ENCODE results near the gene CDA. TPM values are rescaled to one million over a fixed set of nuclear protein-coding genes. Genes with fewer than 3 reads are reported as not detected.
"Not testable (repeated sequence)": the region's sequence is repeated elsewhere in the genome, so short reads cannot be mapped to it uniquely, and the experiment has no call there.

Gene CDA
- total RNA-seq, 5 donors from 2014 or later (not counting 1 experiment from before 2014, with no cell fraction given) = 0.35 TPM; not detected in 4

DNA sequence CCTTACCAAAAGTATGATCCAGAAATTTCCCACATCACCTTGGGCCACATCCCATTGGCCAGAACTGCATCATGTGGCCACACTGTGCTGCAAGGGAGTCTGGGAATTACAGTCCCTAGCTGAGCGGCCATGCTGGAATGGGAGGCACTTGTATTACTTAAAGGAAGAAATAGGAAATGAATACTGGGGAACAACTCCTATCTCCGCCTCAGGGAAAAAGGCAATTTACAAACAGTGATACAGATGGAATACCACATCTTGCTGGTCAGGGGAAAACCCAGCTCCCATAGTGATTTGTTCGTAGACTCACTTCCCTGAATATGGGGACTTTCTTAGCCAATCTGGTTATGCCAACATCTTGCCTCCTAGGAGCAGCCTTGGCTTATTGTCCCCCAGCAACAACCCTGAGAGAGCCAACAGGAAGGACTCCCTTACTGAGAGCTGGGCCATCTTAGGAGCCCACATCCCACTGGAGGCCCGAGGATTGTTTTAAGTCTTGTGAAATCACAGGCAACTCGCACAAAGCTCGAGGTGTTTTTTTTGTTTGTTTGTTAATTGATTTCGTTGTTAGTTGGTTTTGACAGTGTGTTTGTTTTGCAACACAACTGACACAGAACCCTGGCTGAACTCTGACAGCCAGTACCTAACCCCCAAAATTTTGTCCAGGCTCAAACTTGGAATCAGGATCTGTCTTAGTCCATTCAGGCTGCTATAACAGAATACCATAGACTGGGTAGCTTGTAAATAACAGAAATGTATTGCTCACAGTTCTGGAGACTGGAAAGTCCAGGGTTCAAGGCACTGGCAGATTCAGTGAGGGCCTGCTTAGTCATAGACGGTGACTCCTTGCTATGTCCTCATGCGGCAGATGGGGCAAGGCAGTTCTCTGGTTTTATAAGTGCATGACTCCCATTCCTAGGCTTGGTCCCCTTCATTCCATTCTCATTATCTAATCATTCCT, 14.9 kb downstream of the CDA start:
- no peak overlapping the region for H3K27ac ChIP-seq (ENCODE audit: low read length)
- Mint-ChIP-seq H3K27me3 (peaks cover 9 to 12% of the 10 kb centered on the region in 2 donors), H3K9me3 (no peaks in the 10 kb centered on the region), H3K27ac (no peak overlapping the region), H3K36me3 (no peaks in the 10 kb centered on the region), H3K4me1 (no peaks in the 10 kb centered on the region), H3K4me3 (no peak overlapping the region)
- 100% methylated on average over 3 of the region's 9 CpGs for WGBS (ENCODE audit: insufficient coverage)
- no peaks in the 10 kb centered on the region for H3K36me3 ChIP-seq (ENCODE audit: control insufficient read depth in 2 of 2, extremely low read depth in 1 of 2, insufficient read depth in 1 of 2, low read length in 1 of 2)
- no peaks in the 10 kb centered on the region for H3K9me3 ChIP-seq
- peaks cover 0 to 17% of the 10 kb centered on the region in 2 experiments for H3K27me3 ChIP-seq (replicated peaks in 1 of 2; ENCODE audit: control insufficient read depth in 2 of 2, extremely low read depth in 1 of 2, insufficient read depth in 2 of 2, low read length in 1 of 2)
- no peaks in the 10 kb centered on the region for H3K4me1 ChIP-seq (ENCODE audit: control insufficient read depth in 1 of 2, extremely low read depth in 1 of 2, insufficient read depth in 2 of 2, low read length in 2 of 2)
- ChIA-PET CTCF (no interaction called here), POLR2A (no interaction called here)
- DNase-seq (no peak), ATAC-seq (replicated peaks in 1 of 4) (no peak)
- no peak overlapping the region for H3K4me3 ChIP-seq (ENCODE audit: control insufficient read depth in 1 of 2, extremely low read depth in 1 of 2, low read length in 1 of 2)

DNA sequence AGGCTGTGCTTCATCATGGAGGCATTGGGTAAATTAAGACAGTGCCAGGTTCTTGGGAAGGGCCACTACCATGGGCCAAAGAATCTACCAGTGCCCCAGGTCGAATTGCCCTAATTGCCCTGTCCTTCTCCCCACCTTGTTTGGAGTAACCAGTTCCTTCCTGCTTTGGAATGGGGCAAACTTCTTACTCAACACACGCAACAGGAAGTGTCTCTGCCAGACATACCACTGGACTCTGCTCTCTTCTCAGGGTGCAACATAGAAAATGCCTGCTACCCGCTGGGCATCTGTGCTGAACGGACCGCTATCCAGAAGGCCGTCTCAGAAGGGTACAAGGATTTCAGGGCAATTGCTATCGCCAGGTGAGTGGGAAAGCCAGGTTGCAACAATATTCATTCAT, 15.8 kb downstream of the CDA start:
- no peak overlapping the region for H3K4me3 Mint-ChIP-seq

GRCh38 chr1:20606801-20607570, 18.1 kb downstream of the CDA start:
- CTCF ChIA-PET; H3K9me3 ChIP-seq; H3K36me3 ChIP-seq (ENCODE audit: control insufficient read depth in 2 of 2, extremely low read depth in 1 of 2, insufficient read depth in 1 of 2, low read length in 1 of 2); H3K27ac Mint-ChIP-seq; H3K4me3 Mint-ChIP-seq; ATAC-seq (replicated peaks in 1 of 4); H3K4me3 ChIP-seq (ENCODE audit: control insufficient read depth in 1 of 2, extremely low read depth in 1 of 2, low read length in 1 of 2); H3K27ac ChIP-seq (ENCODE audit: low read length); H3K9me3 Mint-ChIP-seq; DNase-seq; H3K36me3 Mint-ChIP-seq; H3K4me1 ChIP-seq (ENCODE audit: control insufficient read depth in 1 of 2, extremely low read depth in 1 of 2, insufficient read depth in 2 of 2, low read length in 2 of 2); POLR2A ChIA-PET; H3K4me1 Mint-ChIP-seq: not testable (repeated sequence)
- H3K27me3 Mint-ChIP-seq = peaks cover 9 to 12% of the 10 kb centered on the region in 2 donors
- WGBS (ENCODE audit: insufficient coverage) = no CpG with 5 or more reads among the region's 7 CpGs
- peaks cover 0 to 11% of the 10 kb centered on the region in 2 experiments for H3K27me3 ChIP-seq (replicated peaks in 1 of 2; ENCODE audit: control insufficient read depth in 2 of 2, extremely low read depth in 1 of 2, insufficient read depth in 2 of 2, low read length in 1 of 2)

More for the DNA sequence above, 15.8 kb downstream of the CDA start:
- H3K27ac ChIP-seq (ENCODE audit: low read length) = no peak overlapping the region
- POLR2A ChIA-PET = no interaction called here
- H3K4me1 ChIP-seq (ENCODE audit: control insufficient read depth in 1 of 2, extremely low read depth in 1 of 2, insufficient read depth in 2 of 2, low read length in 2 of 2) = no peaks in the 10 kb centered on the region
- CTCF ChIA-PET = no interaction called here
- ATAC-seq (replicated peaks in 1 of 4) (no peak), DNase-seq (no peak)
- Mint-ChIP-seq H3K36me3 (no peaks in the 10 kb centered on the region), H3K4me1 (no peaks in the 10 kb centered on the region), H3K9me3 (no peaks in the 10 kb centered on the region), H3K27ac (no peak overlapping the region), H3K27me3 (peaks cover 9 to 12% of the 10 kb centered on the region in 2 donors)
- peaks cover 0 to 14% of the 10 kb centered on the region in 2 experiments for H3K27me3 ChIP-seq (replicated peaks in 1 of 2; ENCODE audit: control insufficient read depth in 2 of 2, extremely low read depth in 1 of 2, insufficient read depth in 2 of 2, low read length in 1 of 2)
- no peaks in the 10 kb centered on the region for H3K36me3 ChIP-seq (ENCODE audit: control insufficient read depth in 2 of 2, extremely low read depth in 1 of 2, insufficient read depth in 1 of 2, low read length in 1 of 2)
- 61% methylated on average over 3 of the region's 7 CpGs for WGBS (ENCODE audit: insufficient coverage)
- no peaks in the 10 kb centered on the region for H3K9me3 ChIP-seq
- H3K4me3 ChIP-seq (ENCODE audit: control insufficient read depth in 1 of 2, extremely low read depth in 1 of 2, low read length in 1 of 2) = no peak overlapping the region

GRCh38 chr1:20609541-20609940, 20.6 kb downstream of the CDA start:
- H3K36me3 ChIP-seq (ENCODE audit: control insufficient read depth in 2 of 2, extremely low read depth in 1 of 2, insufficient read depth in 1 of 2, low read length in 1 of 2) = no peaks in the 10 kb centered on the region
- DNase-seq = no peak
- CTCF ChIA-PET = no interaction called here
- H3K27me3 ChIP-seq (replicated peaks in 1 of 2; ENCODE audit: control insufficient read depth in 2 of 2, extremely low read depth in 1 of 2, insufficient read depth in 2 of 2, low read length in 1 of 2) = peaks cover 0 to 11% of the 10 kb centered on the region in 2 experiments
- 60% methylated on average over 1 of the region's 6 CpGs for WGBS (ENCODE audit: insufficient coverage)
- no peaks in the 10 kb centered on the region for H3K9me3 ChIP-seq
- H3K4me3 Mint-ChIP-seq = no peak overlapping the region
- no peak overlapping the region for H3K27ac ChIP-seq (ENCODE audit: low read length)
- H3K4me1 Mint-ChIP-seq = no peaks in the 10 kb centered on the region
- no peaks in the 10 kb centered on the region for H3K4me1 ChIP-seq (ENCODE audit: control insufficient read depth in 1 of 2, extremely low read depth in 1 of 2, insufficient read depth in 2 of 2, low read length in 2 of 2)
- no peaks in the 10 kb centered on the region for H3K9me3 Mint-ChIP-seq
- POLR2A ChIA-PET = interaction anchor here (0.5 to 0.7 kb wide), 2 partner anchors 13 to 82 kb away, joined by 3 read pairs; no protein-coding TSS in a partner anchor
- no peak for ATAC-seq (replicated peaks in 1 of 4)
- peaks cover 9 to 12% of the 10 kb centered on the region in 2 donors for H3K27me3 Mint-ChIP-seq
- no peaks in the 10 kb centered on the region for H3K36me3 Mint-ChIP-seq
- no peak overlapping the region for H3K27ac Mint-ChIP-seq
- no peak overlapping the region for H3K4me3 ChIP-seq (ENCODE audit: control insufficient read depth in 1 of 2, extremely low read depth in 1 of 2, low read length in 1 of 2)

DNA sequence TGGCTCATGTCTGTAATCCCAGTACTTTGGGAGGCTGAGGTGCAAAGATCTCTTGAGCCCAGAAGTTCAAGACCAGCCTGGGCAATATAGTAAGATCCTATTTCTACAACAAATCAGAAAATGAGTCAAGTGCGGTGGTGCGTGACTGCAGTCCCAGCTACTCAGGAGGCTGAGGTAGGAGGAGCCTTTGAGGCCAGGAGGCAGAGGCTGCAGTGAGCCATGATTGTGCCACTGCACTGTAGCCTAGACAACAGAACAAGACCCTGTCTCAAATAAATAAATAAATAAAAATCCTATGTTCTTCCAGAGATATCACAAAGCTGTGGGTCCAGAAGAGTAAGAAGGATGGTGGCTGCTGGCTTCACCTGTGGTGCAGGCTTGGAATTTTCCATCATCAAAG, 22.1 kb downstream of the CDA start:
- Histone ChIP-seq H3K4me3 (ENCODE audit: control insufficient read depth in 1 of 2, extremely low read depth in 1 of 2, low read length in 1 of 2) (no peak overlapping the region), H3K36me3 (ENCODE audit: control insufficient read depth in 2 of 2, extremely low read depth in 1 of 2, insufficient read depth in 1 of 2, low read length in 1 of 2) (no peaks in the 10 kb centered on the region), H3K27ac (ENCODE audit: low read length) (no peak overlapping the region), H3K27me3 (replicated peaks in 1 of 2; ENCODE audit: control insufficient read depth in 2 of 2, extremely low read depth in 1 of 2, insufficient read depth in 2 of 2, low read length in 1 of 2) (peaks cover 0 to 8% of the 10 kb centered on the region in 2 experiments), H3K4me1 (ENCODE audit: control insufficient read depth in 1 of 2, extremely low read depth in 1 of 2, insufficient read depth in 2 of 2, low read length in 2 of 2) (no peaks in the 10 kb centered on the region), H3K9me3 (no peaks in the 10 kb centered on the region)
- Mint-ChIP-seq H3K9me3 (no peaks in the 10 kb centered on the region), H3K27ac (no peak overlapping the region), H3K4me1 (no peaks in the 10 kb centered on the region), H3K27me3 (peaks cover 8 to 9% of the 10 kb centered on the region in 2 donors), H3K4me3 (no peak overlapping the region), H3K36me3 (no peaks in the 10 kb centered on the region)
- CTCF ChIA-PET = interaction anchor here in 1 of 2 donors (0.6 to 1.0 kb wide), 2 partner anchors 27 to 353 kb away, joined by 3 read pairs; no protein-coding TSS in a partner anchor
- no CpG with 5 or more reads among the region's 2 CpGs for whole genome bisulfite sequencing (ENCODE audit: insufficient coverage)
- DNase-seq (no peak), ATAC-seq (replicated peaks in 1 of 4) (no peak)
- POLR2A ChIA-PET = no interaction called here

- no peak overlapping the region for H3K27ac ChIP-seq (ENCODE audit: low read length)
- Mint-ChIP-seq H3K4me3 (no peak overlapping the region), H3K27ac (no peak overlapping the region), H3K4me1 (peaks cover 0 to 2% (median 0%) of the 10 kb centered on the region in 3 donors), H3K27me3 (peaks cover 8 to 11% of the 10 kb centered on the region in 2 donors), H3K9me3 (no peaks in the 10 kb centered on the region), H3K36me3 (no peaks in the 10 kb centered on the region)
- no peak for ATAC-seq (replicated peaks in 1 of 4)
- ChIA-PET POLR2A (no interaction called here), CTCF (interaction anchor here in 1 of 2 donors (0.6 to 1.0 kb wide), 2 partner anchors 27 to 352 kb away, joined by 3 read pairs; no protein-coding TSS in a partner anchor)
- peaks cover 0 to 8% of the 10 kb centered on the region in 2 experiments for H3K27me3 ChIP-seq (replicated peaks in 1 of 2; ENCODE audit: control insufficient read depth in 2 of 2, extremely low read depth in 1 of 2, insufficient read depth in 2 of 2, low read length in 1 of 2)
- no peaks in the 10 kb centered on the region for H3K36me3 ChIP-seq (ENCODE audit: control insufficient read depth in 2 of 2, extremely low read depth in 1 of 2, insufficient read depth in 1 of 2, low read length in 1 of 2)
- DNase-seq = no peak
- no peak overlapping the region for H3K4me3 ChIP-seq (ENCODE audit: control insufficient read depth in 1 of 2, extremely low read depth in 1 of 2, low read length in 1 of 2)
- H3K4me1 ChIP-seq (ENCODE audit: control insufficient read depth in 1 of 2, extremely low read depth in 1 of 2, insufficient read depth in 2 of 2, low read length in 2 of 2) = no peaks in the 10 kb centered on the region
- 68% methylated on average over 2 of the region's 5 CpGs for WGBS (ENCODE audit: insufficient coverage)
- H3K9me3 ChIP-seq = no peaks in the 10 kb centered on the region
Measured at GRCh38 chr1:20611652-20612051, 22.8 kb downstream of the CDA start.

All from T-cell (primary cell).